RWPE2 (cell line): ENCODE results near the gene RPL14.
"Not testable (repeated sequence)": the region's sequence is repeated elsewhere in the genome, so short reads cannot be mapped to it uniquely, and the experiment has no call there.

Experiments used
- ATAC-seq: fragments of 200-7000 bp; cut with Tn5 transposase; 3 replicates; pipeline ENCODE4 v1.9.1; 2021; ENCODE audit warnings: low read depth
- DNase-seq: peaks from one replicate; pipeline ENCODE4 v3.0.0-alpha.2; 2020; ENCODE audit warnings: low spot score
- H3K27ac ChIP-seq: fragments of 450-650 bp; 2 replicates; pipeline ENCODE4 v1.5.1; 2017; ENCODE audit warnings: mild to moderate bottlenecking; ENCODE audit not compliant: poor library complexity, severe bottlenecking
- H3K27me3 ChIP-seq: fragments of 250-450 bp; sonication (Bioruptor Pico); 2 replicates; pipeline ENCODE4 v1.5.1; 2021; ENCODE audit warnings: mild to moderate bottlenecking, moderate library complexity; ENCODE audit not compliant: insufficient read depth, poor library complexity, severe bottlenecking
- H3K36me3 ChIP-seq: fragments of 250-450 bp; sonication (Bioruptor Pico); 2 replicates; pipeline ENCODE4 v1.5.1; 2020; ENCODE audit warnings: low read depth, mild to moderate bottlenecking, moderate library complexity
- H3K4me1 ChIP-seq: fragments of 250-450 bp; sonication (Bioruptor Pico); 2 replicates; pipeline ENCODE4 v1.5.1; 2021; ENCODE audit warnings: mild to moderate bottlenecking, moderate library complexity; ENCODE audit not compliant: insufficient read depth, poor library complexity, severe bottlenecking
- H3K4me3 ChIP-seq: fragments of 250-450 bp; sonication (Bioruptor Pico); 2 replicates; pipeline ENCODE4 v1.5.1; 2021; ENCODE audit warnings: mild to moderate bottlenecking, moderate library complexity; ENCODE audit not compliant: severe bottlenecking
- H3K9me3 ChIP-seq: fragments of 250-450 bp; sonication (Bioruptor Pico); 2 replicates; pipeline ENCODE4 v1.5.1; 2021; ENCODE audit warnings: mild to moderate bottlenecking, moderate library complexity; ENCODE audit not compliant: severe bottlenecking
- CTCF ChIP-seq: fragments of 450-650 bp; IDR thresholded peaks from one replicate; pipeline ENCODE4 v1.5.1; 2017; ENCODE audit warnings: mild to moderate bottlenecking, moderate library complexity; ENCODE audit not compliant: poor library complexity, severe bottlenecking

The RPL14 gene

GRCh38 chr3:40458473-40458872 is 1.3 kb downstream of the RPL14 start:
- Histone ChIP-seq H3K36me3 (peaks cover 57% of the 10 kb centered on the region), H3K27ac (peak overlapping the region; percentile 63), H3K4me1 (peaks cover 12% of the 10 kb centered on the region)

DNA sequence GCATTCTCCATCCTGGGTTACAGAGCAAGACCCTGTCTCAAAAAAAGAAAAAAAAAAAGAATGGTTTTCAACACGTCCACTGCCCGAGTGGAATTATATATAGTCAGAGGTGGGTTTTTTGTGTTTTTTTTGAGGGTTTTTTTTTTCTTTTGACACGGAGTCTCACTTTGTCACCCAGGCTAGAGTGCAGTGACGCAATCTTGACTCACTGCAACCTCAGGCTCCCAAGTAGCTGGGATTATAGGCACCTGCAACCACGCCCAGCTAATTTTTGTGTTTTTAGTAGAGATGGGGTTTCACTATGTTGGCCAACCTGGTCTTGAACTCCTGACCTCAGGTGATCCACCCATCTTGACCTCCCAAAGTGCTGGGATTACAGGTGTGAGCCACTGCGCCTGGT is 3.3 kb downstream of the RPL14 start:
- H3K27me3 ChIP-seq, H3K27ac ChIP-seq, ATAC-seq, H3K4me3 ChIP-seq, DNase-seq, H3K9me3 ChIP-seq: not testable (repeated sequence)
- H3K4me1 ChIP-seq, result peaks cover 12% of the 10 kb centered on the region
- H3K36me3 ChIP-seq, result peaks cover 65% of the 10 kb centered on the region

More at GRCh38 chr3:40458473-40458872, 1.3 kb downstream of the RPL14 start:
- DNase-seq, result no peak
- H3K4me3 ChIP-seq, result peak overlapping the region; percentile 66
- no peak for TF ChIP-seq CTCF
- no peaks in the 10 kb centered on the region for H3K27me3 ChIP-seq
- no peaks in the 10 kb centered on the region for H3K9me3 ChIP-seq
- ATAC-seq, result no peak

DNA sequence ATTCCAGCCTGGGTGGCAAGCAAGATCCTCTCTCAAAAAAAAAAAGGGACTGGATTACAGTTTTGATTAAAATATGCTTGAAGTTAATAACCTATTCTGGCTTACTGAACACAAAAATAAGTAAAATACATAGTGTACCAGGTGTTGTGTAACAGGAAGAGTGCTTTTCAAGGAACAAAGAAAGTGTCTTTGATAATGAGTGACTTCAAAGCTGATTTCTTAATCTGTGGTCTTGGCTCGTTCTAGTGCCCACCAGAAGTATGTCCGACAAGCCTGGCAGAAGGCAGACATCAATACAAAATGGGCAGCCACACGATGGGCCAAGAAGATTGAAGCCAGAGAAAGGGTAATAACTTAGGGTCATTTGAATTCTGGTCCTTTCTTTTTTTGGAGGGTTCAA is 4.0 kb downstream of the RPL14 start:
- Histone ChIP-seq H3K27me3 (no peaks in the 10 kb centered on the region), H3K4me1 (peaks cover 12% of the 10 kb centered on the region), H3K36me3 (peaks cover 65% of the 10 kb centered on the region), H3K9me3 (no peaks in the 10 kb centered on the region), H3K27ac (no peak overlapping the region), H3K4me3 (no peak overlapping the region)
- ATAC-seq (no peak), DNase-seq (no peak)
- no peak for TF ChIP-seq CTCF

- H3K36me3 ChIP-seq, result peaks cover 62% of the 10 kb centered on the region
- not testable (repeated sequence) for DNase-seq, H3K9me3 ChIP-seq, ATAC-seq, H3K4me3 ChIP-seq, H3K27ac ChIP-seq, H3K27me3 ChIP-seq
- peaks cover 12% of the 10 kb centered on the region for H3K4me1 ChIP-seq
Observed at GRCh38 chr3:40462838-40463237, 5.7 kb downstream of the RPL14 start.

DNA sequence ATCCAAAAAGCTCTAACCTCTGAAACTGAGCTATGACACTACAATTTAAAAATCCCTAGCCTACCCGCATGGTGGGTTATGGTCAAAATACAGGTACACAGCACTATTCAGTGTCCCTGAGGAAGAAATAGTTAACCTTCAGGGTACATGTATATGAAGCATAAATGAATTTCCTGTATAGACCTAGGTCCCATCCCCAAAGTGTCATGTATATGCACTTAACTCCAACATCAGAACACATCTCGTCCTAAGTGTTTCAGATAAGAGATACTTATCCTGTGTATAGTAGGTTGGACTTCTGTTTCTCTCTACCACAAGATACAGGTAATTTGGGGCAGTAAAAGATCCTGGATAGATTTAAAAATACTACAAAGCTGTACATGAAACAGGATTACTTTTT is 6.4 kb downstream of the RPL14 start:
- H3K4me3 ChIP-seq, result no peak overlapping the region
- no peak for DNase-seq
- no peak for TF ChIP-seq CTCF
- H3K27ac ChIP-seq, result no peak overlapping the region
- H3K4me1 ChIP-seq, result peaks cover 8% of the 10 kb centered on the region
- H3K9me3 ChIP-seq, result no peaks in the 10 kb centered on the region
- ATAC-seq, result no peak
- H3K27me3 ChIP-seq, result no peaks in the 10 kb centered on the region
- H3K36me3 ChIP-seq, result peaks cover 55% of the 10 kb centered on the region

DNA sequence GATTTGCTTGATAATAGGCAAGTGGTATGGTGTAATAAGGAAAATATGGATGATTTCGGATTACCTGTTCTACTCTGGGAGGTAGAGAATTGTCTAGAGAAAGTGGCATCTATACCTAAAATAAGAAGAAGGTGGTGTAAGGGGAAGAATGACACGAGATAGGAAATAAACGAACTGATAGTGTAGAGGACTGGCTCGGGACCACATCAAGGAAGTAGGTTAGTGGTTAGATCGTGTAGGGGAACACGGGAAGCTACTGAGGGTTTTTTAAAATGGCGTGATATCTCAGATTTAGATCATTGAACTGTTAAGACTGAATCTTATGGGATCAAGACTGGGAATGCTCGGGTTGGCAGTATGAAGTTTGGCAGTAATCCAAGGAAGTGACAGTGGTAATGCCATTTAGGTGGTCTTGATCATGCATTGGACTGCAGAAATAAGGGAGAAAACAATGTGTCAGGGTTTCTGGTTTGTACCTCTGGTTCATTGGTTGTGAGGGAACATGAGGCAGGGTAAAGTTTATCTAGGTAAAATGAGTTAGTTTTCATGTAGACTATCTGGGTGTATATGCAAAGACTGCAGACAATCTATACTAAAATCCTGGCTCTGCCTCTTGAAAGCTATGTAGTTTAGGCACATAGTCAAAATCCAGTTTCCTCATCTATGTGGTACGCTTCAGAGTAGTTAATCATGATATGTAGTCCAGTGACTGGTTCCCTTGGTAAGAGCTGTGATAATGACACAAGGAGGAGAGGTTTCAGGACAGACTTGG is 7.4 kb downstream of the RPL14 start:
- Histone ChIP-seq H3K9me3 (no peaks in the 10 kb centered on the region), H3K27ac (no peak overlapping the region), H3K27me3 (no peaks in the 10 kb centered on the region), H3K36me3 (peaks cover 45% of the 10 kb centered on the region), H3K4me3 (no peak overlapping the region), H3K4me1 (no peaks in the 10 kb centered on the region)
- ATAC-seq (0 out of 3 replicates have a peak, but pooled peaks have one; percentile 4), DNase-seq (no peak)
- no peak for TF ChIP-seq CTCF
